WTC11 (cell line): ENCODE measurements around the gene GET4.

Experiments used
- ATF1 ChIP-seq: sonication (generic); formaldehyde crosslinking; IDR thresholded peaks from 2 replicates; pipeline ENCODE4 v1.8.1; 2023; ENCODE audit warnings: mild to moderate bottlenecking, moderate library complexity, missing genetic modification reagents
- ELF4 ChIP-seq: sonication (generic); formaldehyde crosslinking; IDR thresholded peaks from 2 replicates; pipeline ENCODE4 v1.8.1; 2022; ENCODE audit warnings: low read depth, mild to moderate bottlenecking, moderate library complexity, missing genetic modification reagents
- NFYB ChIP-seq: sonication (generic); formaldehyde crosslinking; conservative IDR thresholded peaks from 2 replicates; pipeline ENCODE4 v1.8.0; 2022; ENCODE audit warnings: low read depth, missing genetic modification reagents
- RELA ChIP-seq: sonication (generic); formaldehyde crosslinking; IDR thresholded peaks from 2 replicates; pipeline ENCODE4 v1.8.1; 2022; ENCODE audit warnings: missing genetic modification reagents, mild to moderate bottlenecking, borderline replicate concordance
- SP1 ChIP-seq: sonication (generic); formaldehyde crosslinking; conservative IDR thresholded peaks from 2 replicates; pipeline ENCODE4 v1.8.1; 2022; ENCODE audit warnings: missing genetic modification reagents
- TEAD1 ChIP-seq: sonication (generic); formaldehyde crosslinking; IDR thresholded peaks from 2 replicates; pipeline ENCODE4 v1.8.0; 2022; ENCODE audit warnings: mild to moderate bottlenecking, missing genetic modification reagents
- TEAD4 ChIP-seq: sonication (generic); formaldehyde crosslinking; IDR thresholded peaks from 2 replicates; pipeline ENCODE4 v1.8.0; 2022; ENCODE audit warnings: mild to moderate bottlenecking, missing genetic modification reagents
- ZNF263 ChIP-seq: sonication (generic); formaldehyde crosslinking; IDR thresholded peaks from 2 replicates; pipeline ENCODE4 v1.8.1; 2022; ENCODE audit warnings: low read depth, mild to moderate bottlenecking, moderate library complexity, missing genetic modification reagents
- TF ChIP-seq, protein P1 (sequence below): fragments of 200-600 bp; IDR thresholded peaks from 2 replicates; pipeline ENCODE4 v1.8.0; 2022; ENCODE audit warnings: antibody characterized with exemption
- TF ChIP-seq, protein P2 (sequence below): sonication (generic); formaldehyde crosslinking; IDR thresholded peaks from 2 replicates; pipeline ENCODE4 v1.8.1; 2022; ENCODE audit warnings: low read depth, mild to moderate bottlenecking, moderate library complexity, missing genetic modification reagents, borderline replicate concordance
- TF ChIP-seq, protein P3 (sequence below): sonication (generic); formaldehyde crosslinking; IDR thresholded peaks from 2 replicates; pipeline ENCODE4 v1.8.1; 2023; ENCODE audit warnings: mild to moderate bottlenecking, missing genetic modification reagents

DNA sequence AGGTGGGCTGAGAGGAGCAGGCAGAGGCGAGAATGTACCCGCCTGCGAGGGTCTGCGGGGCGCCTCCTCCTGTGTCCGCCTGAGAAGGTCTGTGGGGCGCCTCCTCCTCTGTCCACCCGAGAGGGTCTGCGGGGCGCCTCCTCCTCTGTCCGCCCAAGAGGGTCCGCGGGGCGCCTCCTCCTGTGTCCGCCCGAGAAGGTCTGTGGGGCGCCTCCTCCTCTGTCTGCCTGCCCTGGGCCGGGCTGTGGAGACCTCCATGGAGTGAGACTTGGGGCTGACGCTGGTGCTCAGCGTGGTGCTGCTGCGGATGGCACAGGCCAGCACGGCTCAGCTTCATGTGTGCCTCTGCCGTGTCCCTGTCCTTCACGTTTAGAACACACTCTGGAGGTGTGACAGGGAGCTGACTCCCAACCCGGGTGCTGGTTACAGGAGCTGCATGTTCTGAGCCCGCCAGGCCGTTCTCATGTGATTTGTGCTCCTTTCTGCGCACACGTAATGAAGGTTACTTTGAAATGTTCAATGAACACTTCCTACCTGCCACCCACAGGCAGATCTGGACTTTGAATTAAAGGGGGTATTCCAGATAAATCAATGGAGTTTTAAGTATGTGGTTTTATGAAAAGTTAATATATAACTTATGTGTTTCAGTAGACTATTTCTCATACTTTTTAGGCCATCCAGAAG, 20.5 kb upstream of the GET4 start:
- TF ChIP-seq ELF4 (CRISPR knock-in tag), result no peak
- TF ChIP-seq, protein P1, sequence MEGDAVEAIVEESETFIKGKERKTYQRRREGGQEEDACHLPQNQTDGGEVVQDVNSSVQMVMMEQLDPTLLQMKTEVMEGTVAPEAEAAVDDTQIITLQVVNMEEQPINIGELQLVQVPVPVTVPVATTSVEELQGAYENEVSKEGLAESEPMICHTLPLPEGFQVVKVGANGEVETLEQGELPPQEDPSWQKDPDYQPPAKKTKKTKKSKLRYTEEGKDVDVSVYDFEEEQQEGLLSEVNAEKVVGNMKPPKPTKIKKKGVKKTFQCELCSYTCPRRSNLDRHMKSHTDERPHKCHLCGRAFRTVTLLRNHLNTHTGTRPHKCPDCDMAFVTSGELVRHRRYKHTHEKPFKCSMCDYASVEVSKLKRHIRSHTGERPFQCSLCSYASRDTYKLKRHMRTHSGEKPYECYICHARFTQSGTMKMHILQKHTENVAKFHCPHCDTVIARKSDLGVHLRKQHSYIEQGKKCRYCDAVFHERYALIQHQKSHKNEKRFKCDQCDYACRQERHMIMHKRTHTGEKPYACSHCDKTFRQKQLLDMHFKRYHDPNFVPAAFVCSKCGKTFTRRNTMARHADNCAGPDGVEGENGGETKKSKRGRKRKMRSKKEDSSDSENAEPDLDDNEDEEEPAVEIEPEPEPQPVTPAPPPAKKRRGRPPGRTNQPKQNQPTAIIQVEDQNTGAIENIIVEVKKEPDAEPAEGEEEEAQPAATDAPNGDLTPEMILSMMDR, result no peak
- TF ChIP-seq ZNF263 (CRISPR knock-in tag), result no peak
- TF ChIP-seq, protein P2, sequence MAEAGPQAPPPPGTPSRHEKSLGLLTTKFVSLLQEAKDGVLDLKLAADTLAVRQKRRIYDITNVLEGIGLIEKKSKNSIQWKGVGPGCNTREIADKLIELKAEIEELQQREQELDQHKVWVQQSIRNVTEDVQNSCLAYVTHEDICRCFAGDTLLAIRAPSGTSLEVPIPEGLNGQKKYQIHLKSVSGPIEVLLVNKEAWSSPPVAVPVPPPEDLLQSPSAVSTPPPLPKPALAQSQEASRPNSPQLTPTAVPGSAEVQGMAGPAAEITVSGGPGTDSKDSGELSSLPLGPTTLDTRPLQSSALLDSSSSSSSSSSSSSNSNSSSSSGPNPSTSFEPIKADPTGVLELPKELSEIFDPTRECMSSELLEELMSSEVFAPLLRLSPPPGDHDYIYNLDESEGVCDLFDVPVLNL (CRISPR knock-in tag), result no peak
- TF ChIP-seq TEAD4 (CRISPR knock-in tag), result no peak
- no peak for TF ChIP-seq NFYB (CRISPR knock-in tag)
- no peak for TF ChIP-seq TEAD1 (CRISPR knock-in tag)
- TF ChIP-seq RELA, result no peak
- TF ChIP-seq ATF1, result no peak
- TF ChIP-seq, protein P3, sequence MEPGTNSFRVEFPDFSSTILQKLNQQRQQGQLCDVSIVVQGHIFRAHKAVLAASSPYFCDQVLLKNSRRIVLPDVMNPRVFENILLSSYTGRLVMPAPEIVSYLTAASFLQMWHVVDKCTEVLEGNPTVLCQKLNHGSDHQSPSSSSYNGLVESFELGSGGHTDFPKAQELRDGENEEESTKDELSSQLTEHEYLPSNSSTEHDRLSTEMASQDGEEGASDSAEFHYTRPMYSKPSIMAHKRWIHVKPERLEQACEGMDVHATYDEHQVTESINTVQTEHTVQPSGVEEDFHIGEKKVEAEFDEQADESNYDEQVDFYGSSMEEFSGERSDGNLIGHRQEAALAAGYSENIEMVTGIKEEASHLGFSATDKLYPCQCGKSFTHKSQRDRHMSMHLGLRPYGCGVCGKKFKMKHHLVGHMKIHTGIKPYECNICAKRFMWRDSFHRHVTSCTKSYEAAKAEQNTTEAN (CRISPR knock-in tag), result no peak
- no peak for TF ChIP-seq SP1 (CRISPR knock-in tag)
